Epidermal melanocyte (primary cell): ENCODE results near the gene SPAG16.

ENCODE experiments used
- DNase-seq: peaks from one replicate; pipeline ENCODE4 v3.0.0; 2011; ENCODE audit warnings: low spot score; ENCODE audit not compliant: insufficient read length

The SPAG16 gene

DNA sequence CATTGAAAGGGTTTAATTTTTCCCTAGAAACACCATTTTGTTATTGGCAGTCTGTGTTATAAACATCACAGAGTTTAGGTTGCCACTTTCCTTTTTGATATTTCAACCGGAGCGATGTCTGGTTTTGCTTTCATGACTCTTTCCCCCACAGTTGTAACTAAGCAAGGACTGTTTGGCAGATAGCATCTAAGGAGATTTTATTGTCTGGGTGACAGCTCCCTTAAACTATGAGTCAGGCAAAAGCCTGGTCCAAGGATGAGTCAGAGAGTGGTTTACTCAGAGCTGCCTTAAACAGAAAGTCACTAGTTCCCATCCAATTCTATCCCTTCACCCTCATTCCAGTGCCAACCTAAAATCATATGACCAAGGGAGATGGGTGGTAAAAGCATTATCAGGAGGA lies 785.0 kb downstream of the SPAG16 start:
- peak; percentile 53 for DNase-seq

DNA sequence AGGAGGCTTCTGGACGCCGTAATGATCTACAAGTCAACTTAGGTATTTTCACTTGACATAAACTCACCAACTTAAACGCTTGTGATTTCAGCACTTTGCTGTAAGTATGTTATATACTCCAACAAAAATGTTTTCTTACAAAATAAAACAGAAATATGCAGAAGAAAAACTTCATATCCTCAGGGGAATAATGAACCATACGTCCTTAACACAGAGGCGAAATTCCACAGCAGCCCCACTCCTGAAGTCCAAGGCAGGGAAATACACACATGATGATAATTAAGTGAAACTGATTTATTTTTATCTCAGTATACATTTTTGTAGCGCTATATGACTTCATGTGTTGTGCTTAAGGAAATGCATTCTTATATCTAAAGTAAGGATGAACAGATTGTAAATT lies 791.2 kb downstream of the SPAG16 start:
- no peak for DNase-seq

DNA sequence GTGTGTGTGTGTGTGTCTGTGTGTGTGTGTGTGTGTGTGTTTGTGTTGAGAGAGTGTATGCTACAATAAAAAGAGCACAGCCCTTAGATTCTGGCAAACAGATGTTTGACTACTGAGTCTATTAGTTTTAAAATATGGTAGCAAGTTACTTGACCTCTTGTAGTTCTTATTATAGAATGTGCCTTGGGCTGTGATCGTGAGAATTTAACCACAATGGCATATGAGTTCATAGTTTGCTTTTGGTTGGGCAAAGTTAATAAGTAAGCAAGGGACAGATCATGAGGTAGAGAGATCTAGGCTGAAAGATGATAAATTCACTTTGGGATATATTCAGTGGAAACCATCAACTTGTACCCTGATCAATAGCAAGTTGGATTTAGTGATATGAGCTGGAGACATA lies 792.3 kb downstream of the SPAG16 start:
- no peak for DNase-seq

DNA sequence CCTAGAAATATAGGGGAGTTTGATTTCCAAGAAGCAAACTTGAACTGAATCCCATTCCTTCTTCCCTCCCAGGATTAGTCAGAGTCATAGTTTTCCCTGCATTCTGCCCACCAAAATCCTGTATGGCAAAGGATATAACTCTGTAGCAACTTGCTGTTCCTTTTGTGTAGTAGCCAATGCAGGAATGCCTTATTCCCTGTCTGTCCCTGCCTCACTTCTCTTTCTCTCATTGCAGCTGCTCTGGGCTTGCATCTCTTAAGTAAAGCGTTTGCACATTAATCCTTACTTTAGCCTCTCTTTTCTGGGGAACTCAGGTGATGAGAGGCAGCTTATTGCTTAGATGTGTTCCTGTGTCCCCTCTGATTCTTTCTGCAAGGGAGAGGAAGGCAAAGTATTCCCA lies 793.5 kb downstream of the SPAG16 start:
- no peak for DNase-seq

DNA sequence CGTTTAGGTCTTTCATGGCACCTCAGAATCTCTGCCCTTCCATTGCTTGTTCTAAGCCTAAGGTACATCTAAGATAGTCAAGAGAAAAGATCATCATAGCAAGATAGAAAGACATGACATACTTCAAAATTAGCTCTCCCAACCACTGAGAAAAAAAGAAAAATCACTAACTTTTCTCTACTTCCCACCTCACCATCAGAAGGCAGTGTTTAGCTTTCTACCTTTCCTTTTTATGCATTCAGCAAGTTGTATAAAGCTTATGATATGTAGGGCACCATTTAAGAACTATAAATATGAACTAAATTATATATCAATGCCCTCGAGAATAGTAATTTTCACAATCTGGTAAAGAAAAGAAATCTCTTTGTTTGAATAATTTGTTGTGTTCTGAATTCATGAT lies 794.8 kb downstream of the SPAG16 start:
- no peak for DNase-seq

DNA sequence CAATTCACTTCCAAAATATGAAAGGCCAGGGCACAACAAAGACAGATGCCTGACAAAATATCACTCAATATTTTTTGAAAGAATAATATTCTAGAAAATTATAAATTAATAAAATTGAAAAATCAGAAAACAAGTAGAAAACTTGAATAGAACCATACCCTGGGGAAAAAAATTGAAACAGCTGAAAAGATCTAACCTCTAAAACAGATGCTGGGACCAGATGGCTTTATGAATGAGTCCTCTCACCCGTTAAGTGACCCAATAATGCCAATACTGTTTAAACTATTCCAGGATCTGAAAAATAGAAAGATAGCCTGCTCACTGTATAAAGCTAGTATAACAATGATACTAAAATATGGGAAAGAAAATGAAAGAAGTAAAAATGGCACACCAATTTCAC lies 804.3 kb downstream of the SPAG16 start:
- no peak for DNase-seq

DNA sequence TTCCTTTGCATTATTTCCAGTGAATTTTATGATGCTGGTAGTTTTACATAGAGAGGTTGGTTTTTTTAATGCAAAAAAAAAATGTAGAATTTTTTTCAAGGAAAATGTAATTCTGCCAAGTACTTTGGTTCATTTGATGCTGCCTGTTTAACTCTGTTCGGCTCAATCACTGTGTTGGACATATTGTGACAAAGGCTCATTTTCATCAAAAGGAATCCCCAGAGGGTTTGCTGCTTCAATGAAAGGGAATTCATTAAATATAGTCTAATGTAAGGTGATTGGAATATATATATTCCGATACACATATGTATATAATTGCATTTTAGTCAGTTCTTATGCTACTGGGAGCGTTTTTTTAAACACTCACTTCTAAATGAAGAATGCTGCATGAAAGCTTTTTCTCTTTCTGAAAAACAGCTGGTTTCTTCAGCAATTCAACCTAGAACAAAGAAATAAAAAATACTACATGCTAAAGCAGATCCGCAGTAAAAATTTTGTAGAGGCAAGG lies 812.0 kb downstream of the SPAG16 start:
- DNase-seq, result no peak

DNA sequence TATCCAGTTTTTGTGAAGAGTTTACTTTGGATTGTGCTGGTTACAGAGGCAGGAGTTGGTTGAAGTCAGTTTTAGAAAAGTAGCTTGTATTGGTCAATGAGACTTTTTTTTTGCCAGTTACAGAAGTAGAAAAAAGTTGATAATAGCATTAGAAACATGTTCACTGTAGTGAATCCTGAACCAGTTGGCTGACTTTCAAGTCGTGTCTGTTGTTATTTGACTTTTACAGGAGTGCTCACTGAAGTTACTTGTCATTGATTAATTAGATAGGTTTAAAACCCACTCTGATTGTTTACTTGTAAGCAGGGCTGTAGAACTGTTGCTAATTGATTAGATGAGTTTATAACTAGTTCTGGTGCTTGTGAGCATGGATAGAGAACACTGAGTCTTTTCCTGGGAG lies 814.5 kb downstream of the SPAG16 start:
- DNase-seq, result no peak

DNA sequence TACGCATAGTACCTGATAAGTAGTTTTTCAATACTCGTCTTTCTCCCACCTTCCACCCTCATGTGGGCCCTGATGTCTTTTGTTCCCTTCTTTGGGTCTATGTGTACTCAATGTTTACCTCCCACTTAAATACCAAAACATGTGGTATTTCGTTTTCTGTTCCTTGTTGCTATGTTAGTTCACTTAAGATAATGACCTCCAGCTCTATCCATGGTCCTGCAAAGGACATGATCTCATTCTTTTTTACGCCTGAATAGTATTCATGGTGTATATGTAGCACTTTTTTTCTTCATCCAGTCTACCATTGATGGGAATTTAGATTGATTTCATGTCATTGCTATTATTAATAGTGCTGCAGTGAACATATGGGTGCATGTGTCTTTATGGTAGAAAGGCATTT lies 816.2 kb downstream of the SPAG16 start:
- no peak for DNase-seq

DNA sequence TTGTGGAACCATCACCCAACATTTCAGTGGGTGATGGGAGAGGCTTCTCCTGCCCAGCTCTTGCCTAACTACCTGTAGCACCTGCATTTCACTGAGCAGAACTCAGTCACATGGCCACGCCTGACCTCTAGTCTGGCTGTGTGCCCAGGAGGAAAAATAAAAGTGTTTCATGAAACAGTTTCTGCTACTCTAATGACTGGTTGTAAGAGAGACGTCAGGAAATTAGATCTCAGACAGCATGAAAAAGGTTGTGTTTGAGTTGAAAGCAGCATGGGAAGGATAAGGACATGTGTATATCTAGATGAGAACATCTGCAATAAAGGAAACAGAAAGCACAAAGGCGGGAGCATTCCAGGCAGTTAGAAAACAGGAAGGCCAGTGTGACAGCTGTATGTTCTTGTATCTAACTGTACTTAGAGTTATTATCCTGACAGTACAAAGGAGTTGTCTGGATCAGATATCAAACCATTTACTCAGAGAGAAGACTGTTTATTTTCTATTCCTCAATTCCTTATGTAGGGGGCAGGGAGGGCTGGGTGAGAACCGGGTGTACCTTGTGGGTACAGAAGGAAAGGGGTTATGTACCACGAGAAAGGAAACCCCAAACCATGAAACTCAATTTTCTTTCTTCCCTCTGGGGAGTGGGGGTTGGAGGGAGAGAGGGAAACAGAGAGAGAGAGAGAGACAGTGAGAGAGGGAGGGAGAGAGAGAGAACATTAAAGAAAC lies 819.2 kb downstream of the SPAG16 start:
- DNase-seq, result no peak

DNA sequence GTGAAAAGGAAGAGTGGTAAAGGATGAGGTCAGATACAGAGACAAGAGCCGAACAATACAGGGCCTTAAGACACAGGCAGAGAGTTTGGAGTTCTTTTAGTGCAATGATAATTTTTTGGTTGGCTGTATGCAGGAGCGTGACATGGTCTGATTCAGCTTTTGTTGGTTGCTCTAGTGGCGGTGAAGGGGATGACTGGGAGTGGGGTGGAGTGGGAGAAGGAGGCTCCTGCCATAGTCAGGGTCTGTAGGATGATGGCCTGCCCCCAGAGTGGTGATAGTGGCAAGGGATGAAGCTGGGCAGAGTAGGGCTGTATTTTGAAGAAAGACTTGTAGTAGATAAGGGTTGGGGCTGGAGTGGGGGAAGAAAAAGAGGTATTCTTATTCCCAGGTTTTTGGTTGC lies 820.0 kb downstream of the SPAG16 start:
- DNase-seq, result no peak

DNA sequence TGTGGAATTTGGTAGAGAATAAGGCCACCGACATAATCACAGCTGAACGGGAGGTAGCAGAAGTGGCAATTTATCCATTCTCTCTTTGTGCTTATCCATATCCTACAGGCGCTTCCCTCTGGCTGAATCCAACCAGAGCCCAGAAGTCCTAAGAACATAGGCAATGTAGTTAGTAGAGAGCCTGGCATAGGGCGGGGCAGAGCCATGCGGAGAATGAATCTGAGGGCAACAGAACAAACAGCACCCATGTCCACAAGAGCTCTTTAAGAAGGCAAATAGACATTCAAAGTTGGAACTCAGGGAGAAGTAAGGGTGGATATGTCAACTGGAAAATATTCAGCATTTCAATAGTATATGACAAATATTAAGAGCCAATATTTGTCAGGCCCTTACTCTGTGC lies 820.7 kb downstream of the SPAG16 start:
- no peak for DNase-seq

DNA sequence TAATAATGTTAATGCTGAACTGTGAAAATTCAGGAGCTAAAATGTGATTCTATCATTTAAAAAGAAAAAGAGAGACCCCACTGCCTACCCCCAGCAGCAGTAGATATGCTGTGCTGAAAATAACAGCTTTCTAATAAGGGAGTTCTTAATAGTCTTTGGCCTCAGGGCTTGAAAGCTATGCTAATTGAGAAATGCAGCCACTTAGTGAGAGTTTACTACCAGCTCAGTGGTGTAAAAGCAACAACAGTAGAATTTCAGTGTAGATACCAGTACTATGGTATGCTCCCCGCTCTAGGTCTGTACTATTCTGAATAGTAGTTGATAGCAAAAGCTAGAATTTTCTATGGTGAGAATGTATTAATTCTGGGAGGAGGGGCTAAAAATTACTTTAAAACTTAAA lies 823.5 kb downstream of the SPAG16 start:
- peak; percentile 33 for DNase-seq

DNA sequence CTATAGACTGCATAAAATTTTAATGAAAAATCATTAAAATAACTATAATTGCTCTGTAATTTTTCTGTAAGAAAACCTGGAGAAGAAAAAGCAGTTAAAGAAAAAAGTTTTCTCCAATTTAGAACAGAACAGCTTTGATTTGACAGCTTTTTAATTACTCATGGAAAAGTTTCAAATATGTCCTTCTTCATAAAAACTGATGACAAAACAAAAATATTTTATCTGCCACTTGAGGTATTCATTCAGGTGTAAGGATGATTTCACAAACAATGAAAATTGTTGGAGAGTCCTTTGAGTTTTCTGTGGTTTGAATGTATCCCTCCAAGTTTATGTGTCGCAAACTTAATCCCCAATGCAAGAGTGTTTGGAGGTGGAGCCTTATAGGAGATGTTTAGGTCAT lies 824.3 kb downstream of the SPAG16 start:
- no peak for DNase-seq

DNA sequence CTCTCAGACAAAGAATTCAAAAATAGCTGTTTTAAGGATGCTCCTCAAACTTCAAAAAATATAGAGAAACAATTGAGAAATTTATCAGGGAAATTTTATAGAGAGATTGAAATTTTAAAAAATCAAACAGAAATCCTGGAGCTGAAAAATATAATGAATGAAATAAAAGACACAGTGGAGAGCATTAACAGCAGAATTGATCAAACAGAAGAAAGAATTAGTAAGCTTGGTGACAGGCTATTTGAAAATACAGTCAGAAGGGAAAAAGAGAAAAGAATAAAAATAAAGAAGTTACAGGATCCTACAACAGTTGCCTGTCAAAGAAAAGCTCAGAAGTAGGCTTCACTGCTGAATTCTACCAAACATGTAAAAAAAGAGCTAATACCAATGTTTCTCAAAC lies 832.8 kb downstream of the SPAG16 start:
- DNase-seq, result no peak

DNA sequence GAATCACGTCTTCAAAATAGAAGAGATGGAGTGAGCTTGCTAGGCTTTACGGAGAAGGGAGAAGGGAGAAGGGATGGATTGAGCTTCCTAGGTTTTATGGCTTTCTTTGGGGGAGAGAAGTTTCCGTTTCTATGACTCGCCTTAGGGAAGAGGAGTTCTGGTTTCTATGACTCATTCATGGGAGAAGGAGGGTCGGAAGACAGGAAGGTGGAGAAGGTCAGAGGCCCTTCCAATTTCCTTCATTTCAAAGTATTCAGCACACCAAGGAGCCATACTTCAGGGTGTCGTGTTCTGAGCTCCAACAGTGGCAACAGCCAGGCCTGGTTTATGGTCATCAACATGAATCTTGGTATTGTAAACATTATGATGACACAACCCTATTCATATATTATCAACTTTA lies 841.9 kb downstream of the SPAG16 start:
- no peak for DNase-seq

DNA sequence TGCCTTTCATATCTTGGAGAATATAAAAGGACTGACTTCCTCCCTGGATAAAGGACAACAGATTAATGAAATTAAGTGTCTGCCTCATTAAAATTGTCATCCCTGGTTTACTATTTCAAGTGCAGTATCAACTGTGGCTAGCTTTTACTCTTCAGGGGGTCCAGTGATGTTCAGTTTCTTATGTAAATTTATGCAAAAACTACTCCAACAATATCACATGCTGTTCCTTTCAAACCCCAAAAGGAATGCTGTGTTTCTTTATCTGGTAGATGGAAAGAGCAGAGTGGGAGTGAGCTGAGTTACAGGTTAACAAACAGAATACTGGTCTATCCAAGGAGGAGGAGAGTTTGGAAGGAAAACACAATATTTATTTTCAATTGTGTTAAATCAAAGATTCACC lies 842.9 kb downstream of the SPAG16 start:
- DNase-seq, result no peak

DNA sequence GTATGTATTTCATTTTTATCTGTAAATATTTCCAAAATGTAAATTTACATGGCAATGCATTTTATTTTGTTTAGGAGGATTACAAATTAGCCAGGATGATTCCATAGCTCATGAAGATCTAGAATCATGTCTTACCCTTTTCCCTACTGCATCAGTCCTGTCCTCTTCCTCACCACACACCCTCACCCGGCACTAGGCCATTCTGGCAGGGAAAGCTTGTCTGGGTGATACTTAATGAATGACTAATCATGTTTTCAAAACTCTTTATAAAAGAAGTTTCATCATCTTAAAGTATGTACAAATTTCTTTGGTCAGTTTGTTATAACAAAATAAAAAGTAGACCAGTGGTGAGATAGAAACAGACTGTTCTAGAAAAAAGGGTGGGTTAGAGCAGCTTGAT lies 843.3 kb downstream of the SPAG16 start:
- peak; percentile 19 for DNase-seq

DNA sequence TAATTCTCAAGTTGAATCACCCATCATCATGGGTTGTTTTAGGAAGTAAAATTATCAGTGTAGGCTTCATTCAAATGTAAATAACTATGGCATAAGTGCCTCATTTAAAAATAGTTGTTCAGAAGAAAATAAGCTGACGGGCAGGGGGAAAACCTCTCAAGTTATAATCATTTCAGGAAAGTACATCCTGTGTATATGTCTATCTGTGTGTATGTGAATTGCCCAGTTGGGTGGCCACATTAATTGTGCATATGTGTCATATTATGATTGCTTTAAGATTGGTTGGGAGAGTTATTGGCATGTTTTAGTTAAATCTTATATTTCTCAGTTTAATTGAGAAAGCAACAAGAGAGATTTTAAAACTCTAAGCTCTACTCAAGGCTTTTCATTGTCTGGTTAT lies 843.8 kb downstream of the SPAG16 start:
- DNase-seq, result no peak

DNA sequence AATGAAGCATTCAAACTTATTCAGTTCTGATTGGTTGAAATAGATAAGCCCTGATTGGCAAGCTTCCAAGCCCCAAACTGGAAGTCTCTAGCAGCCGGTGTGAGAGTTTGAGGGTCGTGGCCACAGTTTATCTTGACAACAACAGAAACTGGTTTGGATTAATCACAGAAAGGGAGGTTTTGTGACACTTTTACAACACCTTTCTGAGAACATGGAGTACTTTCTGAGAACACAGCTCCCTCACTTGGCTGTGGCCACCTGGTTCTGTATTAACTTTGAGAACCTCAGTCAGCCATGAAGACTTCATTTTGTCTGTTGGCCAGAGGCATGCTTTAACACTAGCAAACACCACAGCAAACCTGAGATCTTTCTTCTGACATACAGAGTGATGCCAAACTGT lies 845.9 kb downstream of the SPAG16 start:
- no peak for DNase-seq

DNA sequence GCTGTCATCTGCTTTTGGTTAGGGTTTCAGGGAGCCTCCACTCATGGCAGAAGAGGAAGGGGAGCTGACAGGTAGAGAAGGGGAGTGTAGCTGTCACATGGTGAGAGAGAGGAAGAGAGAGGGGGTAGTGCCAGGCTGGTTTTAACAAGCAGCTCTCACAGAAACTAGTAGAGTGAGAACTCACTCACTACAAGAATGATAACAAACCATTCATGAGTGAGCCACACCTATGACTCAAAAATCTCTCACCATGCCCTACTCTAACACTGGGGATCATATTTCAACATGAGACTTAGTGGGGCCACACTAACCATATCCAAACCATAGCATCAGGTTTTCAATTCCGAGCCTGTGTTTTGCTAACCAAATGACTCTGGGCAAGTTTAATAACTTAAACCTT lies 851.7 kb downstream of the SPAG16 start:
- no peak for DNase-seq

DNA sequence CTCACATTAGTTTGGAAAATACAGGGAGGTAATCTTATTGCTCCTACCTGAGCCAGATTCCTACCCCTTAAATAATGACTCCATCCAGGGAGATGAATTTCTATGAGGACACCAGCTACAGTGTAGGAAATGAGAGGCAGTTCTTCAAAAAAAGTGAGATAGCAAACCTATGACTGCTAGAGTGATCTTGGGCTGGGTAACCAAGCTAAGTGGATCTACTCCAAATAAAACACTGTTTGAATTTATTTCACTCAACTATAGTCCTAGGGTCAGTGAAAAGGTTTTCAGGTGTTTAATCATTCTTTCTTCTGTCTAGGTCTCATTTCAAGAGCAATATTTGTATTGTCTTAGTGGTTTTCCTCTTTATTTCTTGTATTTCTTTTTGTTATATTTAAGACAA lies 854.5 kb downstream of the SPAG16 start:
- DNase-seq, result no peak

DNA sequence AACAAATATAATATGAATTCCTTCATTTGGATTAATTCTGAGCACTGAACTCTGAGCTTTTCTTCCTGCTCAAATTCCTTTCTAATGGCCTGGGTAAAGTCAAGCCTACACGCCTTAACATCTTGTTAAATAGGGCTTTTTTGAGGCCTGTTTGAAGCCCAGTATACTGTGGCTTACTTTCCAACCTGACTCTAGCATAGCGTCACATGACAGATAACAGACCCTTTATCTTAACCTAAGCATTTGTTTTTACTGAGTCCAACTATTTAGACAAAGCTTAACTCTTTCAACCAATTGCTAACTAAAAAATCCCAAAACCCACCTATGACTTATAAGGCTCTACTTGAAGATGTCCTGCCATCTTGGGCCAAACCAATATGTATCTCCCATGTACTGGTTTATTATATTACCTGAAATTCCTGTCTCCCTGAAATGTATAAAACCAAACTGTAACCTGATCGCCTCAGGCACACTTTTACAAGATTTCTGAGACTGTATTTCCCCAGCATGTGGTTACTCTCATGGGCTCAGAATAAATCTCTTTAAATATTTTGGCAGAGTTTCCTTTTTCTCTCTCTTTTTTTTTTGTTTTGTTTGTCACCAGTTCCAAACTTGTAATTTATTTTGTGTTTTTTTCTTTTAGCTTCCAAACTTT lies 855.5 kb downstream of the SPAG16 start:
- no peak for DNase-seq
